AG04449 (cell line): ENCODE results near the gene CDK15.

Experiments
- CTCF ChIA-PET: fragments of 350-600 bp; formaldehyde crosslinking; extraction: SDS; loops from one replicate; lab custom pipeline; 2021; ENCODE audit warnings: antibody characterized with exemption; lab: Yijun Ruan, JAX
- POLR2A ChIA-PET: fragments of 400-600, 350-600 bp; formaldehyde crosslinking; extraction: SDS; loops from one replicate; lab custom pipeline; 2020; ENCODE audit warnings: antibody characterized with exemption, inconsistent platforms; lab: Yijun Ruan, JAX
- DNase-seq: peaks from one replicate; pipeline ENCODE4 v3.0.0-alpha.2; 2010; ENCODE audit warnings: low read depth, low spot score
- H3K4me3 ChIP-seq: 2 replicates; pipeline ENCODE4 v1.5.1; 2011; ENCODE audit warnings: low read depth, mild to moderate bottlenecking, control low read depth, low read length
- TF ChIP-seq, protein P1 (sequence below): IDR thresholded peaks from one replicate; pipeline ENCODE4 v1.5.1; 2011; ENCODE audit warnings: mild to moderate bottlenecking, moderate library complexity, low read length, control low read depth, inconsistent platforms; ENCODE audit not compliant: insufficient read depth; ENCODE audit errors: missing control alignments

The CDK15 gene

DNA sequence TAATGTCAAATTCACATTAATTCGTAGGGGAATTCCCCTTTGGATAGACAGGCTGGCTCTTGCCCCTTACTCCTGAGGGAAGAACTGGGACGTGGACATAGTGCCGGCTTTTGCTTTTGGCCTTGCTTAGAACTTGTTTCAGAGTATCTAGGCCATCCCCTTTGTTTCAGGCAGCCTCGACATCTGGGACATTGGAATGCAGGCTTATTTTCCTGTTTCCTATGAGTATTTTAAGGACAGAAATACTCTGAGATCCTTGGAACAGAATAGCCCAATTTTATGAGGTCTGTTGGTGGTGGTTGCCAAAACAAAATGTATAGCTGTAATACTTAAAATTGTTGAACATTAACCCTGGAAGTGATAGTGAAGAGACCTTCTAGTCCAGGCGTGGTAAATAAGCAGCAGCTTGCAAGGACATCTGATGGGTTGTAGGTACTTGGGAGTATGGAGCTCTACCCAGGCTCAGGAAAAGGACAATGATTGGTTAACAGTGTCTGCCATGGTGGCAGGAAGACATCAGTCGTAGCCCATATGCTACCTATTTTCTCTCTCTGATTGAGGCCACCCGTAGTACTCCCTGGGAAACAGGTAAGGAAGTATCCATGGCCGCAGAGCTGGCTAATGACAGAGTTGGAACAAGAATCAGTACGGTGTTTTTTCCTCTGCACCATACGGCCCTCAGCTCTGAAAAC lies 112.4 kb downstream of the CDK15 start:
- TF ChIP-seq, protein P1, sequence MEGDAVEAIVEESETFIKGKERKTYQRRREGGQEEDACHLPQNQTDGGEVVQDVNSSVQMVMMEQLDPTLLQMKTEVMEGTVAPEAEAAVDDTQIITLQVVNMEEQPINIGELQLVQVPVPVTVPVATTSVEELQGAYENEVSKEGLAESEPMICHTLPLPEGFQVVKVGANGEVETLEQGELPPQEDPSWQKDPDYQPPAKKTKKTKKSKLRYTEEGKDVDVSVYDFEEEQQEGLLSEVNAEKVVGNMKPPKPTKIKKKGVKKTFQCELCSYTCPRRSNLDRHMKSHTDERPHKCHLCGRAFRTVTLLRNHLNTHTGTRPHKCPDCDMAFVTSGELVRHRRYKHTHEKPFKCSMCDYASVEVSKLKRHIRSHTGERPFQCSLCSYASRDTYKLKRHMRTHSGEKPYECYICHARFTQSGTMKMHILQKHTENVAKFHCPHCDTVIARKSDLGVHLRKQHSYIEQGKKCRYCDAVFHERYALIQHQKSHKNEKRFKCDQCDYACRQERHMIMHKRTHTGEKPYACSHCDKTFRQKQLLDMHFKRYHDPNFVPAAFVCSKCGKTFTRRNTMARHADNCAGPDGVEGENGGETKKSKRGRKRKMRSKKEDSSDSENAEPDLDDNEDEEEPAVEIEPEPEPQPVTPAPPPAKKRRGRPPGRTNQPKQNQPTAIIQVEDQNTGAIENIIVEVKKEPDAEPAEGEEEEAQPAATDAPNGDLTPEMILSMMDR, result no peak
- POLR2A ChIA-PET, result no interaction called here
- no peak for DNase-seq
- no peak overlapping the region for H3K4me3 ChIP-seq
- CTCF ChIA-PET, result interaction anchor here (1.1 kb wide), 1 partner anchor 11 kb away, joined by 4 read pairs; no protein-coding TSS in a partner anchor

DNA sequence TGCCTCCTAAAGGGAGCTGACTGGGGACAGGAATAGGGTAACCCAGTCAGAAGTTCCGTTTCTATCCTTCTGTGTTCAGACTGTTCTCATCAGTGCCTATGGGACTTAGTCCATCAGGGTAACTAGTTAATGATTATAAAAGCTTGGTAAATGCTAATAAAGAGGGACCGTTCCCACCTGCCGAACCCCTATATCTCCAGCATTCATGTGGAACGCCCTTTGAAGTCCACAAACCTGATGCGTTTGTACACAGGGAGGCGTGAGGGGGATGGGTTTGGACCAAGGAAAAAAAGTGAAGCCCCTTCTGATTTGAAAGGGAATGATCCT lies 112.9 kb downstream of the CDK15 start:
- no peak for DNase-seq
- ChIA-PET POLR2A (no interaction called here), CTCF (interaction anchor here (1.1 kb wide), 1 partner anchor 10 kb away, joined by 4 read pairs; no protein-coding TSS in a partner anchor)
- no peak overlapping the region for H3K4me3 ChIP-seq
- TF ChIP-seq, protein P1, result no peak

DNA sequence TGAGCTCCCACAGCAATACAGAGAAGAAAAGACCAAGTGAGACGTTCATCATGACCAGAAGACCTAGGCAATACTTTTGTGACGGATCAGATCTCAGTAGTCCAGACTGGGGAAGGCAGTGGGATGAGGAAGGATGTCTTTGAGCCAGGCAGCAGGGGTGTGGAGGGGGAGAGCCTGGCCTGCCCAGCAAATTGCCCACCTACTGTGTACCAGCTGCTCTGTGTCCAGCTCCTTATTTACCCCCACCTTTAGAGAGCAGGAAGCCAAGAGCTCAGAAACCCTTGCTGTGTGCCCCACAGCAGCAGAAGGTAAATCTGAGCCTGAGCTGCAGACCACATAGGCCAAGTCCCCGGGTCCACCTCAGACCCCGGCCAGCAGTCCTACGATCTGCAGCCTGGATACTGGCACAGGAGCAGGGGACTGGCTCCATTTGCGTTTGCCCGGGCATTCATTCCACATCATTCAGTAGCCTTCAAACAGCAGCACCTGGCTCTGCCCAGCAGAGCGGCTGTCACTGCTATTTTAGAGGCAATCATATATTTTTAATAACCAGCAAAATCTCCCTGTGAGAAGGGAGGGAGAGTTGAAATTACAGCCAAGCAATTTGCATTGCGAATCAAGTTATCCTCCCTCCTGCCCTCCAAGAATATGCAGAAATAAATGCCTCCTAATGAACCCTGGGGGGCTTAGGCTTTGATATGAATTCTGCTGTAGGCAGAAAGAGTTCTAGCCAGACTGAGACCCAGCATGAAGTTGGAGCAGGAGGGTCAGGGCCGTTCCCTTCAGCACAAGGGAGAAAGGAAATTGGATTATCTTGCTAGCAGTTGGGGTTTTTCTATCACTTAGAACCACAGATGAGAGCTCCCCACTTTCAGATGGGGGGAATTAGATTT lies 117.3 kb downstream of the CDK15 start:
- CTCF ChIA-PET, result interaction anchor here (1.2 to 1.6 kb wide), 2 partner anchors 16 to 63 kb away, joined by 3 read pairs; no protein-coding TSS in a partner anchor
- TF ChIP-seq, protein P1, result no peak
- POLR2A ChIA-PET, result no interaction called here
- DNase-seq, result no peak
- H3K4me3 ChIP-seq, result no peak overlapping the region

DNA sequence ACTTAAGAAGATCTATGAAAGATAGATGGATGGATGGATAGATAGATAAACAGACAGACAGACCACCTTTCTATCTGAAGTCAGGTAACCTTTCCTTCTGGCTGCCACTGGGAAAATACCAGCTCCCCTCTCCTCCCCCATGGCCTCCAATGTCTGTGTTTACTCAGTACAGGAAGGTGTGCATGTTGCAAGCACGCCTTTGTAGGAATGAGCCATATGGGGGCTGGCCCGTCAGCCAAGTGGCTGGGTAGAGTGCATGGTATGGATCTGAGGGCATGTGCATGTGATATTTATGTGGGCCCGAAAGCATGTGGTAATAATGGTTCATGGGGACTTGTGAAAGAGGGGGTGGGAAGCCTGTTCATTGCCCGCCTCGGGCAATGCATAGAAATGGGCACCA lies 118.1 kb downstream of the CDK15 start:
- DNase-seq, result no peak
- H3K4me3 ChIP-seq, result no peak overlapping the region
- TF ChIP-seq, protein P1, result no peak
- ChIA-PET CTCF (interaction anchor here (1.2 to 1.6 kb wide), 2 partner anchors 17 to 64 kb away, joined by 3 read pairs; no protein-coding TSS in a partner anchor), POLR2A (no interaction called here)

DNA sequence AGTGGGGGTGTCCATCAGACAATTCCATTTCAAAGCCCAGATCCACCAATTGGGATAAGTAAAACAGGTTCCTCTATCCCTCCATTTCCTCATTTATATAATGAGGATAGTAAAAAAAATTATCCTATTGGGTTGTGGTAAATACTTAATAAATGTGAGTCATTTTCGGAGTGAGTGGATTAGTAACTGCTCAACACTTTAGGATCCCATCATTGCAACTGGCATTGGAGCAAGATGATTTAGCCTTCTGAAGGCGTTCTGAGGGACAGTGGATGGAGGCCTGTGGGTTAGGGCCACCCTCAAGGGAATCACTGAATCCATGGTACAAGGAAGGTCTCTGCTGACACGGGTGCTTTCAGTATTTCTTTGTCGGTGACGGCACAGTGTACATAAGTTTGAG lies 118.7 kb downstream of the CDK15 start:
- POLR2A ChIA-PET, result no interaction called here
- no peak overlapping the region for H3K4me3 ChIP-seq
- DNase-seq, result no peak
- TF ChIP-seq, protein P1, result no peak
- CTCF ChIA-PET, result no interaction called here

DNA sequence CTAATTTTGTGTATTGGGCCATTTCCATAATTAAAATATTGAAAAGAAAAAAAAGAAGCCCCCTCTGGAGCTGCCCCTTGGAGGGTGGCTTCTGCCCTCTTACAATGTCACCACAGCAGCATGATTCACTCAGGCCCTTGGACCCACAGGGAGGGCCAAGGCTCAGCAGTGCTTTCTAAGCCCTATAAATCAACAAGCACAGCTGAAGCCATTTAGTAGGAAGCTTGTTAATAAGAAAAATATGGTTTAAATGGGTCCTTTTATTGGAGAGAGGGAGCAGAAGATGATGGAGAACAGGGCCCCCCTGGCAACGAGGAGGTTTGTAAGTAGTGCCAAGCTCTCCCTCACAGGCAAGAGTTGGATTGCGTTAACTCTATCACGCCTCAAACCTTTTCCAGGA lies 119.7 kb downstream of the CDK15 start:
- CTCF ChIA-PET, result no interaction called here
- TF ChIP-seq, protein P1, result no peak
- no peak overlapping the region for H3K4me3 ChIP-seq
- no peak for DNase-seq
- POLR2A ChIA-PET, result no interaction called here
